CD4-positive, alpha-beta T cell treated with Interleukin-6 at 100 ng/mL for 8 hours (primary cell): ENCODE results near the gene ZNF594.
"Not testable (repeated sequence)": the region's sequence is repeated elsewhere in the genome, so short reads cannot be mapped to it uniquely, and the experiment has no call there.

Experiments
- DNase-seq: peaks from one replicate; pipeline ENCODE4 v3.0.0-alpha.2; 2020; ENCODE audit warnings: mixed read lengths, low spot score

The ZNF594 gene

GRCh38 chr17:5201011-5201410 lies 9.3 kb upstream of the ZNF594 start:
- no peak for DNase-seq

GRCh38 chr17:5200360-5200759 lies 8.7 kb upstream of the ZNF594 start:
- no peak for DNase-seq

- no peak for DNase-seq
These were observed 6.8 kb upstream of the ZNF594 start for GRCh38 chr17:5198472-5198871.

- DNase-seq: no peak
These were observed 2.7 kb upstream of the ZNF594 start for GRCh38 chr17:5194346-5194745.

- no peak for DNase-seq
These were observed 7.4 kb downstream of the ZNF594 start for GRCh38 chr17:5184288-5184687.

GRCh38 chr17:5183410-5183793 lies 8.3 kb downstream of the ZNF594 start:
- no peak for DNase-seq

- DNase-seq: no peak
These were observed 8.9 kb downstream of the ZNF594 start for GRCh38 chr17:5182597-5183409.

GRCh38 chr17:5181509-5182305 lies 10.0 kb downstream of the ZNF594 start:
- DNase-seq: no peak

GRCh38 chr17:5179003-5179402 lies 12.7 kb downstream of the ZNF594 start:
- DNase-seq: no peak

- not testable (repeated sequence) for DNase-seq
These were observed 16.6 kb downstream of the ZNF594 start for GRCh38 chr17:5175027-5175426.

GRCh38 chr17:5165791-5166564 lies 25.7 kb downstream of the ZNF594 start:
- not testable (repeated sequence) for DNase-seq

- no peak for DNase-seq
These were observed 27.2 kb downstream of the ZNF594 start for GRCh38 chr17:5164436-5164835.

GRCh38 chr17:5161793-5162192 lies 29.9 kb downstream of the ZNF594 start:
- not testable (repeated sequence) for DNase-seq

- not testable (repeated sequence) for DNase-seq
These were observed 31.0 kb downstream of the ZNF594 start for GRCh38 chr17:5160702-5161101.

GRCh38 chr17:5146122-5146521 lies 45.5 kb downstream of the ZNF594 start:
- DNase-seq: not testable (repeated sequence)

- DNase-seq: not testable (repeated sequence)
These were observed 48.8 kb downstream of the ZNF594 start for GRCh38 chr17:5142877-5143276.

GRCh38 chr17:5139458-5139732 lies 52.3 kb downstream of the ZNF594 start:
- no peak for DNase-seq

GRCh38 chr17:5138616-5139457 lies 52.8 kb downstream of the ZNF594 start:
- no peak for DNase-seq

GRCh38 chr17:5138198-5138544 lies 53.5 kb downstream of the ZNF594 start:
- not testable (repeated sequence) for DNase-seq

- DNase-seq: not testable (repeated sequence)
These were observed 54.0 kb downstream of the ZNF594 start for GRCh38 chr17:5137511-5138197.
